ENCODE data around the gene MTPN. TPM values are rescaled to one million over a fixed set of nuclear protein-coding genes. Genes with fewer than 3 reads are reported as not detected.

The MTPN gene
- total RNA-seq, 1 donor from 2014 or later, result 170 TPM

DNA sequence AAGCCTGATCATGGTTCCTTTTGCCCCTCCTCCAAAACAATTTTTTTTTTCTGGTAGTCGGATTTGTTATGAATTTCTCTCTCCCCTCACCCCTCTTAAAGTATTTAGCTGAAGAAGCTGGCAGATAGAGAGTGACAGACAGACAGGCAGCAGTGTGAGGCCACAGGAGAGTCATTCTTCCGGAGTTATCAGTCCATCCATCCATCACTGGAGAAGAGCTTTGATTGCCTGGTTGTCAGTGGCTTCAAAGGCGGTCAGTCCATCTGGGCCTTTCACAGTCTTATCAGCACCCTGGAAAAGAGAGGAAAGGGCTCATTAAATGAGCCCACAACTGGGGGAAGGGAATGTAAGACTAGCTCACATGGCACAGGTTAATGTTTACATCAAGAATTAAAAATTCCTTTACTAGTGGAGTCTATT is 47.4 kb downstream of the MTPN start:
- no peaks in the 10 kb centered on the region for H3K36me3 ChIP-seq
- no peak overlapping the region for H3K27ac ChIP-seq
- H3K27ac Mint-ChIP-seq, result no peak overlapping the region

DNA sequence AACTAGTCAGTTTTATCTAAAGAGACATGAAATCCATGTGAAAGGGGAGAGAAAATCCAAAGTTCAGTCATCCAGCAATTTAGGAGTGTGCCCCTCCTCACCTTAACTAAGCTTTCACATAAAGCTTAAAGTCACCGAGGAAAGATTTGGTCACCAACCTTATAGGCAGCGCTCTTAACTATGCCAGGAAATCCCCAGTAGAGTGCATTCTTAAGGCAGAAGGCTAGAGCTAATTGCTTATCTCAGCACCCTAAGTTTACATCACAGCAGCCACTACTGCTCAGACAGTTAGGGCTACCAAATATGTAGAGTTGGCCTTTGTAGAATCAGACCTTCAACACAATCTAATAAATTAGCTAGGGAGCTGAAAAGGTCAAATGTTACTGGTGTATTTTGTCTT is 47.9 kb downstream of the MTPN start:
- H3K9ac ChIP-seq, result no peak overlapping the region
- no peaks in the 10 kb centered on the region for H3K27me3 ChIP-seq
- H3K4me3 ChIP-seq, result no peak overlapping the region
- no peak overlapping the region for H2AFZ ChIP-seq (replicated peaks)
- H3K36me3 ChIP-seq, result no peaks in the 10 kb centered on the region
- H3K9me3 Mint-ChIP-seq, result no peaks in the 10 kb centered on the region
- no peaks in the 10 kb centered on the region for H3K9me3 ChIP-seq (ENCODE audit: low read depth)
- H3K36me3 Mint-ChIP-seq, result peaks cover 7% of the 10 kb centered on the region
- H3K27me3 Mint-ChIP-seq (ENCODE audit: insufficient read depth, low read depth), result no peaks in the 10 kb centered on the region
- H3K4me1 Mint-ChIP-seq, result peaks cover 14% of the 10 kb centered on the region
- H3K27ac Mint-ChIP-seq, result no peak overlapping the region
- peaks cover 26% of the 10 kb centered on the region for H3K4me1 ChIP-seq
- no peak overlapping the region for H3K4me2 ChIP-seq
- H3K4me3 Mint-ChIP-seq, result no peak overlapping the region
- H3K27ac ChIP-seq, result no peak overlapping the region
- peaks cover 4% of the 10 kb centered on the region for H3K79me2 ChIP-seq (ENCODE audit: low read depth)
- no peak for TF ChIP-seq EZH2phosphoT487 (IDR thresholded peaks at IDR 0.05)
- TF ChIP-seq, protein P1, sequence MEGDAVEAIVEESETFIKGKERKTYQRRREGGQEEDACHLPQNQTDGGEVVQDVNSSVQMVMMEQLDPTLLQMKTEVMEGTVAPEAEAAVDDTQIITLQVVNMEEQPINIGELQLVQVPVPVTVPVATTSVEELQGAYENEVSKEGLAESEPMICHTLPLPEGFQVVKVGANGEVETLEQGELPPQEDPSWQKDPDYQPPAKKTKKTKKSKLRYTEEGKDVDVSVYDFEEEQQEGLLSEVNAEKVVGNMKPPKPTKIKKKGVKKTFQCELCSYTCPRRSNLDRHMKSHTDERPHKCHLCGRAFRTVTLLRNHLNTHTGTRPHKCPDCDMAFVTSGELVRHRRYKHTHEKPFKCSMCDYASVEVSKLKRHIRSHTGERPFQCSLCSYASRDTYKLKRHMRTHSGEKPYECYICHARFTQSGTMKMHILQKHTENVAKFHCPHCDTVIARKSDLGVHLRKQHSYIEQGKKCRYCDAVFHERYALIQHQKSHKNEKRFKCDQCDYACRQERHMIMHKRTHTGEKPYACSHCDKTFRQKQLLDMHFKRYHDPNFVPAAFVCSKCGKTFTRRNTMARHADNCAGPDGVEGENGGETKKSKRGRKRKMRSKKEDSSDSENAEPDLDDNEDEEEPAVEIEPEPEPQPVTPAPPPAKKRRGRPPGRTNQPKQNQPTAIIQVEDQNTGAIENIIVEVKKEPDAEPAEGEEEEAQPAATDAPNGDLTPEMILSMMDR (IDR thresholded peaks at IDR 0.05), result no peak
- TF ChIP-seq EZH2 (IDR thresholded peaks at IDR 0.05), result no peak
- H3F3A ChIP-seq (ENCODE audit: low read depth), result peaks cover 4% of the 10 kb centered on the region
- DNase-seq (ENCODE audit: low spot score), result no peak
- peaks cover 16% of the 10 kb centered on the region for H4K20me1 ChIP-seq (ENCODE audit: low read depth)

More for the DNA sequence above, 47.4 kb downstream of the MTPN start:
- peaks cover 4% of the 10 kb centered on the region for H3K79me2 ChIP-seq (ENCODE audit: low read depth)
- no peaks in the 10 kb centered on the region for H3K9me3 ChIP-seq (ENCODE audit: low read depth)
- peaks cover 26% of the 10 kb centered on the region for H3K4me1 ChIP-seq
- no peak for DNase-seq (ENCODE audit: low spot score)
- no peak overlapping the region for H3K4me3 ChIP-seq
- Mint-ChIP-seq H3K27me3 (ENCODE audit: insufficient read depth, low read depth) (no peaks in the 10 kb centered on the region), H3K9me3 (no peaks in the 10 kb centered on the region), H3K36me3 (peaks cover 7% of the 10 kb centered on the region), H3K4me3 (no peak overlapping the region), H3K4me1 (peaks cover 14% of the 10 kb centered on the region)
- no peak overlapping the region for H3K9ac ChIP-seq
- H4K20me1 ChIP-seq (ENCODE audit: low read depth), result peaks cover 16% of the 10 kb centered on the region
- H3F3A ChIP-seq (ENCODE audit: low read depth), result peaks cover 4% of the 10 kb centered on the region
- no peak for TF ChIP-seq EZH2phosphoT487 (IDR thresholded peaks at IDR 0.05)
- TF ChIP-seq, protein P1 (IDR thresholded peaks at IDR 0.05), result no peak
- TF ChIP-seq EZH2 (IDR thresholded peaks at IDR 0.05), result no peak
- no peak overlapping the region for H2AFZ ChIP-seq (replicated peaks)
- H3K27me3 ChIP-seq, result no peaks in the 10 kb centered on the region
- H3K4me2 ChIP-seq, result no peak overlapping the region

GRCh38 chr7:135928136-135928535 is 49.0 kb downstream of the MTPN start:
- Mint-ChIP-seq H3K4me3 (no peak overlapping the region), H3K27ac (no peak overlapping the region), H3K9me3 (no peaks in the 10 kb centered on the region), H3K36me3 (peaks cover 5% of the 10 kb centered on the region), H3K4me1 (peaks cover 14% of the 10 kb centered on the region), H3K27me3 (ENCODE audit: insufficient read depth, low read depth) (no peaks in the 10 kb centered on the region)
- Histone ChIP-seq H3F3A (ENCODE audit: low read depth) (peaks cover 4% of the 10 kb centered on the region), H3K9ac (no peak overlapping the region), H4K20me1 (ENCODE audit: low read depth) (peaks cover 16% of the 10 kb centered on the region), H3K4me1 (peaks cover 26% of the 10 kb centered on the region), H3K9me3 (ENCODE audit: low read depth) (no peaks in the 10 kb centered on the region), H3K27ac (no peak overlapping the region), H2AFZ (replicated peaks) (no peak overlapping the region), H3K4me2 (no peak overlapping the region), H3K36me3 (no peaks in the 10 kb centered on the region), H3K4me3 (no peak overlapping the region), H3K79me2 (ENCODE audit: low read depth) (peaks cover 4% of the 10 kb centered on the region), H3K27me3 (no peaks in the 10 kb centered on the region)
- no peak for DNase-seq (ENCODE audit: low spot score)
- TF ChIP-seq, protein P1 (IDR thresholded peaks at IDR 0.05), result no peak
- TF ChIP-seq EZH2phosphoT487 (IDR thresholded peaks at IDR 0.05), result no peak
- no peak for TF ChIP-seq EZH2 (IDR thresholded peaks at IDR 0.05)

Measured in neural progenitor cell (in vitro differentiated cells).